T-helper 2 cell (primary cell): ENCODE results near the gene MYADML2.
"Not testable (repeated sequence)": the region's sequence is repeated elsewhere in the genome, so short reads cannot be mapped to it uniquely, and the experiment has no call there.

Experiments used
- DNase-seq, 5 experiments: peaks; one replicate each; pipeline versions ENCODE4 v3.0.0 to v3.0.0-alpha.2; 2012 to 2022
- total RNA-seq, 2 donors: gene quantifications; one replicate each; lab custom pipeline; 2026; lab: John Stamatoyannopoulos, UW

MYADML2 gene, protein sequence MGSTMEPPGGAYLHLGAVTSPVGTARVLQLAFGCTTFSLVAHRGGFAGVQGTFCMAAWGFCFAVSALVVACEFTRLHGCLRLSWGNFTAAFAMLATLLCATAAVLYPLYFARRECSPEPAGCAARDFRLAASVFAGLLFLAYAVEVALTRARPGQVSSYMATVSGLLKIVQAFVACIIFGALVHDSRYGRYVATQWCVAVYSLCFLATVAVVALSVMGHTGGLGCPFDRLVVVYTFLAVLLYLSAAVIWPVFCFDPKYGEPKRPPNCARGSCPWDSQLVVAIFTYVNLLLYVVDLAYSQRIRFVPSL
- 0 reads per million in 2 donors for total RNA-seq

DNA sequence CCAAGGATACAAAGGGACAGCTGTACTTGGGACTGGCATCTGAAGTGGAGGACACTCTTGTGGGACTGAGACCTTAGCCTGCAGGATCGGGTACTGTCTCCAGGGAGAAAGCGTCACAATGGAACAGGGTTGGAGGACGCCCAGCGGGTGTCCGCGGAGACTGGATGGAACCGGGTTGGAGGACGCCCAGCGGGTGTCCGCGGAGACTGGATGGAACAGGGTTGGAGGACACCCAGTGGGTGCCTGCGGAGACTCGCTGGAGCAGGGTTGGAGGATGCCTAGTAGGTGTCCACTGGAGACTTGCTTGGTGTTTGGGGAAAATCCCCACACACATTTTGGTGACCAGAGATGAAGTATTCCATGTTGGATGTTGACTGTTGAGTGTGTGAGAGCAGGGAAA is at the start of gene MYADML2:
TSS of gene MYADML2 (minus strand) at position 45 of the 400 bp plus-strand sequence. CDS start 5,492 bp downstream, outside the sequence.
- DNase-seq: no peak

DNA sequence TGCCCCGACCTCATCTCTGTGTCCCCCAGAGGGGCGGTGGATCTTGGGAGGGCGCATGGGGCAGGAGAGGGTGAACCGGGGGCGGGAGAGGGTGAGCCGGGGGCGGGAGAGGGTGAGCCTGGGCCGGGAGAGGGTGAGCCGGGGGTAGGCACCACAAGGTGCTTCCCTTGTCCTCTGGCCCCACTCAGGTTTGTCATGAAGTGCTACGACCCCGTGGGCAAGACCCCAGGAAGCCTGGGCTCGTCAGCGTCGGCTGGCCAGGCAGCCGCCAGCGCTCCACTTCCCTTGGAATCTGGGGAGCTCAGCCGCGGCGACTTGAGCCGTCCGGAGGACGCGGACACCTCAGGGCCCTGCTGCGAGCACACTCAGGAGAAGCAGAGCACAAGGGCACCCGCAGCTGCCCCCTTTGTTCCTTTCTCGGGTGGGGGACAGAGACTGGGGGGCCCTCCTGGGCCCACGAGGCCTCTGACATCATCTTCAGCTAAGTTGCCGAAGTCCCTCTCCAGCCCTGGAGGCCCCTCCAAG is 49.3 kb upstream of the MYADML2 start:
- DNase-seq: no peak

DNA sequence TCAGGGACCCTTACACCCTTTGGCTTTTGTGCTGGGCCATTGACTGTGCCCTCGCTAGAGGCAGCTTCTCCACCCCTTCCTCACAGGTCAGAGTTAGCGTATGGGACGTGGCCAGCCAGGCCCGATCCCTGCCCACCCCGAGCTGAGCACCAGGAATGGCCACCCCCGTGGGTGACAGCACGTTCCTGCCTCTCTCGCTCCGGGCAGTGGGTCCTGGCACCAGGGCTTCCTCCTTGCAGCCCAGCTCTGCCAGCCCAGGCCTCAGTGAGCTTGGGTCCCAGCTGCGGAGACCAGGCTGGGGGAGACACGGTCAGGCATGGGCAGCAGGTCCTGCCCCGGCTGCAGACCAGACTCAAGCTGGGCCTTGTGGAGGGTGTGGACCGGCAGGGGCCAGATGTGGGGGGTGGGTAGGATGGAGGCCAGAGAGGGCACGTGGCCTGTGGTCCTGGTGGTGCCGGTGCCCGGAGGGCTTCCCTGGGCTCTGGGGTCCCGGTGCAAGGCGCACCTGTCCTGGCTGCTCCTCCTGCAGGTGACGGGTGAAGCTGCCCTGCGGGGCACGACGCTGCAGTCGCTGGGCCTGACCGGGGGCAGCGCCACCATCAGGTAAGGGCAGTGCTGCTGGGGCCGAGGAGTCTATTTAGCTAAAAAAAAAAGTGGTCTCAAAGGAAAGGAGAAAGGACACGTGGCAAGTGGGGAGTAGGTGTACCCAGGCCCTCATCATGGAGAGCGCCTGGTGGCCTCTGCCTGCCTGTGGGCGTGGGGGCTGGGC is 48.6 kb upstream of the MYADML2 start:
- DNase-seq: no peak

DNA sequence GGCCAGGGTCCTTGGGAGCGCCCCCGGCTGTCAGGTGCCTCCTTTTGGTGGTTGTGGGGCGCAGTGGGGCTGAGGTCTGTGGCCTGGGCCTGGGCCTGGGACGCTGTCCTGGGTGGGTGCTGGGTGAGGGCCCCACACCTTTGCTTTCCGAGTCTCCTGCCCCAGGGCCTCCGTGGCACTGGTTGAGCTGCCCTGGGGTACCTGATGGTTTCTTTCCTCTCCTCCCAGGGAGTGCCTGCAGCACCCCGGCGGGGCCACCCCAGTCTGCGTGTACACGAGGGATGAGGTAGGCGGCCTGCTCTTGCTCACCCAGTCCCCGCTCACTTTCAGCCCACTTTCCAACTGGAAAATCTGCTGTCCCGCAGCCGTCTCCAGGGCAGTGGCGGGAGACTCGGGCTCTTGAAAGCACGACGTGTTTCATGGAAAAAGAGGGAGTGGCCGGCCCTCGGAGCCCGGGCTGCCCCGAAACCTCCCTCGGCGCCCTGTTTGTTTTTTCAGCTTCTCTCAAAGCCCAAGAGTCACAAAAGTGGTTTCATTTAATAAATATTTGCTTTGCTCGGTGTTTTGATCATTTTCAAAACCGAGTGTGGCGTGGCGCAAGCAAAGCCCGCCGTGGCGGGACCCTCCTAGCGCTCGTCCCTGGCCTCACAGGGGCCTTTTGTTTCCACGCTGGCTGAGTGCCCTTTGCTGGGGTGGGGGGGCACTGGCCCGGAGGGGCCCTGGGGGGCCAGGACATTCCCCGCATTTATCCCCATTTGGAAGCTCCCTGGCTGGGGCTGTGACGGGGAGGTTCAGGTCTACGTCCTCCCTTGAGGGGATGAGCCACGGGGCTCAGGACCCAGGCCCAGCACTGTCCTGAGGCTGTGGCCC is 47.8 kb upstream of the MYADML2 start:
- DNase-seq: no peak

DNA sequence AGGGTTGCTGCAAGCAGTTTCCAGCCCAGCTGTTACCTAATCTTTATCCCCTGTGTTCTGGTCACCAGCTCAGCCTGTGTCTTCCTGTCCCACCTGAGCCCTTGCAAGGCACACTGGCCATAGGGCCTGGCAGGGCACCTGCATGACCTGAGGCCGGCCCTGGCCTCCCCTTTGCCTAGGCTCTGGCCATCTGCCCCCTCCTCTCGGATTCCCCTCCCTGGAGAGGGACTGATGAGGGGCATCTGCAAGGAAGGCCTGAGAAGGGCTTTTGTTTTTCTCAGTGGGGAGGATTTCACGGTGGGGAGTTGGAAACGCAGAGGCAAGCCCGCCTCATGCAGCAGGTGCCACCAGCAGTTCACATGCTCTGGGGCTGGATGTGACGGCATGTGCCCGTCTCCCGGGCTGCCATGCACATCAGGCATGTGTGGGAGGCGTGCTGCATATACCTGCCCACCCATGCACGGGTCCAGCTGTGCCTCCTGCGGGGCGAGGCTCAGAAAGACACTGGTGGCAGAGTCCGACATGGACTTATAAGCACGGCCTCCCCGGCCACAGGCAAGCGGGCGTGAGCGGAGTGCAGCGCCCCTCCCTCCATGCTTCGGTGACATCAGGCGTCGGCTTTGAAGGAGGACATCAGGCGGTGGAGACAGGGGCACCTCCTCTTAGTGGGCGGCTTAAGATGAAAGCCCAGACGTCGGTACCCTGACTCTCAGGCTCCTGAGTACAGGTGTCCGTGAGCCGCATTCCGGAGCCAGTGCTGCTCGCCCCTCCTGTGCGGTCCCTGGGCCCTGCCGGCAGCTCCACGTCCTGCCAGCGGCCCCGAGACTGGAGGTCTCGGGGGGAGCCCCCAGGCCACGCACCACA is 46.9 kb upstream of the MYADML2 start:
- no peak for DNase-seq

DNA sequence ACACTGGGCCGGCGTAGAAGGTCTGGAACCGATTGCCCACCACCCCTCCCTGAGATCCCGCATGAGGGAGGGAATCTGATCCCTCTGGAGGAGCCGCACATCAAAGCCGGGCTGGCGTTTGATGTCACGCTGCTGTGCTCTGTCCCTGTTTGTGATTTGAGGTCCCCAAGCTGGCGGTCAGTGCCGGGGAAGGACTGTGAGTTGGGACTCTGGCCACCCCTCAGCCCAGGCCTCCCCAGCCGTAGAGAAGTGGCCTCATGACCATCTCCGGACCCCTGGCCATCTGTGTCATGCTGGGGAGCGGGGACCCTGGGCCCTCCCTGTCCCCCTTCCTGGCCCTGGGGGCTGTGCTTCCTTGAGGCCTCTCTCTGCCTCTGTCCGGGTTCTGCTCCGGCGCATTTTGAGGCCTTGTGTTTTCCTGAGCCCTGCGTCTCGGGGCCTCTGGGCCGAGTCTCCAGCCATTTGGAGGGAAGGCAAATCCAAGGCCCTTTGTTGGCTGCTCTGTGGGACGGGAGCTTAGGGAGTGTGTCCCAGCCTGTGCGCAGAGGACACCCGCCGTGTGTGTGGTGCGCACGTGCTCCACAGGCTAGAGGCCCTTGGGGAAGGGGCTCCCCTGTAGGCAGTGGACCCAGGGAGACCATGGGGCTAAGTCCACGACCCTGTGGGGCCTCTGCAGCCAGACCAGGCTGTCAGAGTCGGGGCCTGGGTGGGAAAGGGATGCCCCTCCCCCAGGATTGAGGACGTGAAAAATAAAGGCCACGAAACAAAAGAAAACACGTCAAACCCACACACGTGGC is 45.5 kb upstream of the MYADML2 start:
- DNase-seq: no peak

DNA sequence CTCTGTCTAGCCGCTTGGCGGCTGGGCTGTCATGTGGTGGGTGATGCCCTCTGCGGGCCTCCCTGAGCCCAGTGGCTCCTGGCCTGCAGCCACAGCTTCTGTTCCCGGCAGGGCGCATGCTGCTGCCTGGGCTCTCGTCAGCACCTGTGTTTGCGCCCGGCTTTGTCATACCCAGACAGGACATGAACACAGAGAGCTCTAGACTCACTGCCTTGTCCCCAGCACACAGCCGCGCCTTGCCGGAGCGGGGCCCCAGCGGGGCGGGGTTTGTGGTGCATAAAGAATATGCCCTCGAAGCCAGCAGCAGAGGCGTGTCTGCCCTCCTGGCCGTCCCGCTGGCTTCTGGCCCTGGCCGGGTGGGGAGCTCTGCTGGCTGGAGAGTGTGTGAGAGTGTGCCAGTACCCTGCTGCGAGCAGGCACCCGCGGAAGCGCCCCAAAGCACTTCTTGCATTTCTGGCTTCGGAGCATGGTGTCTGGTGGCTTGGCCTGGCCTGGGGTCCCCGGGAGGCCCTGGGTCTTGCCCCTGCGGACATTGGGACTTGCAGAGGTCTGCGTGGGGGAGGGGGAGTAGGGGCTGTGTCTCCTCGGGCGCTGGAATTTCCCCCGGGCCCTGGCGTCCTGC is 44.8 kb upstream of the MYADML2 start:
- no peak for DNase-seq

DNA sequence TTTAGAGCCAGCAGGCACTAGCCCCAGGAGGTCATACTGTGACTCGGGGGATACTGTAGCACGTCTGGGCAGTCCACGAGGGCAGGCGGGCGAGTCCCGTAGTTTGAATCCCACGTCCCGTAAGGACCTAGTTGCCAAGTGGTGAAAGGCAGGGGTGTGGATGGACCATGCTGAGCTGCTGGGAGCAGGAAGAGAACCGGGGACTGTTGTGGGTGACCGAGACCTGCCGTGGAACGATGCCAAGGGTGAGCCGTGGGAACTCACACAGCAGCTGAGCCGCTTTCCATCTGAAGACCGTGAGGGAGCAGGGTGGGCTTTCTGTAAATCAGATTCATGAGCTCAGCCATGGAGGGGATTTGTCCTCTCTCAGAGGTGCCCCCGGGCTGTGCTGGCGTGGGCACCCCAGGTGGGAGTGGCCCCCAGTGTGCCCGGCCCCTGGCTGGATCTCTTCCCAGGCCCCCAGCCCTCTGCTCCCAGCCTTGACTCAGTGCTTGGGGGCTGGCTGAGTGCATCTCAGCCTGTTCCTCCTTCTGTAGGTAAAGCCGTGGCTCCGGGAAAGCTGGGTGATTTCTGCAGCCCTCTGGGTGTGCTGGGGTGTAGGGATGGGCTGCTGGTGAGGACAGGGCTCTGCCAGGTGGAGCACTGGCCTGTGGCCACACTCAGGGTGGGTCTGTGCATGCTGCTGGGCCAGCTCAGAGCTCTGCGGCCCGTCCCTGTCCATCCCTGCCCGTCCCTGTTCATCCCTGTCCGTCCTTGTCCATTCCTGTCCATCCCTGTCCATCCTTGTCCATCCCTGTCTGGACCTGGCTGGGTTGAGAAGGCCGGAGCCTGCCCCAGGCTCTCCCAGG is 44.0 kb upstream of the MYADML2 start:
- DNase-seq: no peak

DNA sequence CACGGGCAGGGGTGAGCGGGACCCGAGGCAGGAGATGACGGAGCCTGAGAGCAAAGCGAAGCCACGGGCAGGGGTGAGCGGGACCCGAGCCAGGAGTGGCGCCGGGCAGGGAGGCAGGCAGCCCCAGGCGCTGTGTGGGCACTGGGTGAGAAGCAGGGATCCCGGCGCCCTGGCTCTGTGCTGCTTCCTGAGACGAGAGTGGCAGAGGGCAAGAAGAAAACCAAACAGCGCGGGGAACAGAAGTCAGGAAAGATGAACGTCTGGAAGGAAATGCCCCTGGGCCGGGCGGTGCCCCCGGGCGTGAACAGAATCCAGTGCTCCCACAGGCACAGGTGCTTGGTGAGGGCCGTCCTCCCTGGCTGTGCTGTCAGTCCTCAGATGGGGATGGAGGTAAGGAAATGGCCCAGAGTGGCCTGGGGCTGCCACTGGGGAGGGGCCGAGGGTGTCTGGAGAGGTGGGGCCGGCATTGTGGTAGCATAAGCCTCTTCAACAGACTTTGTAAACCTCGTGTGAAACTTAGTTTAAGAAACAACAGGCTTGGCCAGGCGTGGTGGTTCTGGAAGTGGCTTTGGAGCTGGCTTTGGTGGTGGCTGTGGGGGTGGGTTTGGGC is 40.2 kb upstream of the MYADML2 start:
- DNase-seq: no peak

DNA sequence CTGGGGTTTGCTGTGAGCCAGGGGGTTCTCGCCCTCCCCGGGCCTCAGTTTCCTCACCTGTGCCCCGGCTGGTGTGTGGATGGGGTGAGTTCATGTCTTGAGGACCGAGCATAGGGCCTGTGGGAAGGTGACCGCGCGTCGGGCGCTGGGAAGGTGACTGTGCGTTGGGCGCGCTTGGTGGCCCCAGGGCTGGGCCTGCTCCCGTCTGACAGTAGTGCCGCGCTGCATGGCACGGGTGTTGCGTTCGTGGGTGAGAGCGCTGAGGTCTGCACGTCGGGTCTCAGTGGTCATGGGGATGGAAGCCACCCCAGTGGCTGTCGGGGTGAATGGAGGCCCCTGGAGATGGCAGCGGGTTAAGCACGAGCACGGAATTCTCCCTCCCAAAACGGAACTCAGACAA is 39.6 kb upstream of the MYADML2 start:
- DNase-seq: no peak

DNA sequence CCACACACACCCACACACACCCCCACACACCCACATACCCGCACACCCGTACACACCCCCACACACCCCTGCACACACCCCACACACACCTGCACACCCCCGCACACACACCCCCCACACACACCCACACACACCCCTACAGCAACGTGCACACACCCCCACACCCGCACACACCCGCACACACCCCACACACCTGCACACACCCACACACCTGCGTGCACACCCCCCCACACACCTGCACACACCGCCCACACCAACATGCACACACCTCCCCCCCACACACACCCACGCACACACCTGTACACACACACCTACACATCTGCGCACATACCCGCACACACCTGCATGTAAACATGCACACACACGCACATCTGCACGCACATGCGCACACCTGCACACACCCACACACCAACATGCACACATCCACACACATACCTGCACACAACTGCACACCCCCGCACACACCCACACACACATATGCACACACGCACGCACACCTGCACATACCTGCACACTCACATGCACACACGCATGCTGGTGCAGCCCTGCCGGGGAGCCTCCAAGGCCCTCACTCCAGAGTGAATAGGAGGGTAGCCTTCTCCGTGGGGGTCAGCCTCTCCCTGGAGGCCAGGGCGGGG is 37.9 kb upstream of the MYADML2 start:
- DNase-seq: no peak

DNA sequence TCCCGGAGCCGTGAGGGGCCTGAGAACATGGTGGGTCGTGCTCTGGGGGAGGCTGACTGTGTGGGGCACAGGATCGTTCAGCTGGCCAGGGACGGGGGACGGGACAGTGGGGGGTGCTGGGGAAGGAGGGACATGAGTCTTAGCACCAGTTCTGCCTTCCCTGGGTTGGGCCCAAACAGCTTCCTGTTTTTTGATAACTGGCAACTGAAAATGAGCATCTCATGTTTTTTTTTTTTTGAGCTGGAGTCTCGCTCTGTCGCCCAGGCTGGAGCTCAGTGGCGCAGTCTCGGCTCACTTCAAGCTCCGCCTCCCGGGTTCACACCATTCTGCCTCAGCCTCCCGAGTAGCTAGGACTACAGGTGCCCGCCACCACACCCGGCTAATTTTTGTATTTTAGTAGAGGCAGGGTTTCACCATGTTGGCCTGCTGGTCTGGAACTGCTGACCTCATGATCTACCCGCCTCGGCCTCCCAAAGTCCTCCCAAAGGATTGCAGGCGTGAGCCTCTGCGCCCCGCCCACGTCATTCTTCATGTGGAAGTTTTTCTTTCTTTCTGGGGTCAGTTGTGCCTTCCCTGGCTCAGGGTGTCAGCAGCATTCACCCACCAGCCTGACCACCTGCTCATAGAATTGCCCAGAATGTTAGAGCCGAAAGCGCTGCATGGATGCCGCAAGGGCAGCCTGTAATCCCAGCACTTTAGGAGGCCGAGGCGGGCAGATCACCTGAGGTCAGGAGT is 36.8 kb upstream of the MYADML2 start:
- DNase-seq: no peak

DNA sequence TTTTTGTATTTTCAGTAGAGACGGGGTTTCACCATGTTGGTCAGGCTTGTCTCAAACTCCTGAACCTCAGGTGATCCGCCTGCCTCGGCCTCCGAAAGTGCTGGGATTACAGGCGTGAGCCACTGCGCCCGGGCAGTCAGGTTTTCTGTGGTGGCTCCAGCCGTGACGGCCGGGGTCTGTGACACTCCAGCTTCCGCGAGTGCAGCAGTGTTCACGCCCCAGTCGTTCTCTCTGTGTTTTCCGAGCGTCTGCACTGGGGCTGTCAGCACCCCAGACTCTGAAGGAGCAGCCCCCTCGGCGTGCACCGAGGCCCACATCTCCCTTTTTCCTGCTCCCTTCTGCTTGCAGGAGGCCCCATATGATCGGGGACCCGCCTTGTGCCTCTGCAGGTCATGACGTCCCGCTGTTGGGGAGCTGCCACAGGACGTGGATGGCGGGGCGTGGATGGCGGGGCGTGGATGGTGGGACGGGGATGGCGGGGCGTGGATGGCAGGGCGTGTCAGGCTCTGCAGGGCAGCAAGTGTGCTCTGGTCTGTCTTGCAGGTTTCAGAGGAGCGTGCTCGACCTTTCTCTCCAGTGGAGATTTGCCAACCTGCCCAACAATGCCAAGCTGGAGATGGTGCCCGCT is 36.1 kb upstream of the MYADML2 start:
- no peak for DNase-seq

DNA sequence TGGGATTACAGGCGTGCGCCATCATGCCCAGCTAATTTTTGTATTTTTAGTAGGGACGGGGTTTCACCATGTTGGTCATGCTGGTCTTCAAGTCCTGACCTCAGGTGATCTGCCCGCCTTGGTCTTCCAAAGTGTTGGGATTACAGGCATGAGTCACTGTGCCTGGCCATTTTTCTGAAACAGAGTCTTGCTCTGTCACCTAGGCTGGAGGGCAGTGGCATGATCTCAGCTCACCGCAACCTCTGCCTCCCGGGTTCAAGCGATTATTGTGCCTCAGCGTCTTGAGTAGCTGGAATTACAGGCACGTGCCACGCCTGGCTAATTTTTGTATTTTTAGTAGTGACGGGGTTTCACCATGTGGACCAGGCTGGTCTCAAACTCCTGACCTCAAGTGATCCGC is 34.5 kb upstream of the MYADML2 start:
- not testable (repeated sequence) for DNase-seq

DNA sequence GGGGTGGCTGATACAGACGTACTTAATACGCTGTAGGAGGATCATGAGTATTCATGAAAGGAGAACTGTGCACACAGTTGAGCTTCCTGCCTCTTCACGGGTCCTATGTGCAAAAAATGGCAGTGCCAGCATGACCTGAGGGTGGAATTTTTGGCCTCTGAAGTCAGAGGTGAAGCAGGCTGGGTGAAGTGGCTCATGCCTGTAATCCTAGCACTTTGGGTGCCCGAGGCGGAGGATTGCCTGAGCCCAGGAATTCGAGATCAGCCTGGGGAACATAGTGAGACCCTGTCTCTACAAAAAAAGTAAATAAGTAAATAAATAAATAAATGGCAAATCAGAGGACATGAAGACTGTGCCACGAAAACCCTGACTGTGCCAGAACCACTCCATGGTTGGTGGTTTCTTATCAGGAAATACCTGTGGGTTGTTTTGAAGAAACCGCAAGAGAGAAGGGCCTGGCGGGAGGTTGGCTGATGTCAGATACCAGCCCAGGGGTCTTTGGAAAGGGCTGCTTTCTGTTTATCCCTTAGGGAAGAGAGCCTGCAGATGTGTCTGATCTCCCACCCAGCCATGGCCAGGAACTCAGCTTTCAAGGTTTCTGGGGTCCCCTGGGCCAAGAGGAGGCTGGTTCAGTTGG is 33.8 kb upstream of the MYADML2 start:
- DNase-seq: peak in 1 of 5 experiments; percentile 45

DNA sequence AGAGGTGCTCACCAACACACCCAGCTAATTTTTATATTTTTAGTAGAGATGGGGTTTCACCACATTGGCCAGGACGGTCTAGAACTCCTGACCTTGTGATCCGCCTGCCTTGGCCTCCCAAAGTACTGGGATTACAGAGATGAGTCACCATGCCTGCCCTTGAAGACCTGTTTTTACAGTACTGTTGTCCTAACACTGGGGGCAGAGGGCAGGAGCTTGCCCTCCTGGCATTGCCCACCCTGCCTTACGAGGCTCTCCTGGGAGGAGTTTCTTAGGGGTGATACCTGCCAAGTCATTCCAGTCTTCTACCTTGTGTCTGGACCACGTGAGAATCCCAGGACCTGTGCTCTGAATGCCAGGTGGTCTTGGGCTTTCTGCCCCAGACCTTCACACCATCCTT is 33.1 kb upstream of the MYADML2 start:
- no peak for DNase-seq
